ENCODE data around the gene IL3. TPM values are rescaled to one million over a fixed set of nuclear protein-coding genes. Genes with fewer than 3 reads are reported as not detected.

The IL3 gene
- total RNA-seq, 1 donor from 2014 or later: not detected

DNA sequence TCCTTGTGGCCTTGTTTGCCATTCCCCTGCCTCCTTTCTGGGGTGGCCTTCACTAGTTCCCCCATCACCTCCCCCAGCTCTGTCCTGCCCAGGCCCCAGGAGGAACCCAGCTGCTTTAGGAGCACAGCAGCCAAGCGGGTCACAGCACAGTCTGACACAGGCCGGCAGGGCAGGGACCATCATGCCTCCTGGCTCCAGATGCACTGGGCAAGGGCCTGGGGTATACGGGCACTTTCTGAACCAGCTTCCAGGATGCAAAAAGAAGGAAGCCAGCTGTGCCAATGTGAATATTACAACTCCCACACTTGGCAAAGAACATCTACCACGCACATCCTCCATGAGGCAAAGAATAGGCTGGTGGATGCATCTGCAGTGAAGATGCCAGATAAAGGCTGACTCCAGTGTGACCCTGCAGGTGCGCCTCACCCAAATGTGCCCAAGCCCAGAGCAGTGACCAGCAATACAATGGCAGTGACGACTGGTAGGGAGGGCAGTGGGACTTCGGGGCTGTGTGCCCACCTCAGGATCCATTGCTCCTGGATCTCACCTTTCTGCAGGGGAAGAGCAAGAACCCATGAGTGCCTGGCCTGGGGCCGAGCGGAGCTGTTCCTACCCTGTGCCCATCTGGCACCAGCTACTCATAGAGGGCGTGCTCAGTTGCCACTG lies 6.3 kb upstream of the IL3 start:
- H3K4me1 Mint-ChIP-seq (ENCODE audit: low read depth): no peaks in the 10 kb centered on the region
- H3K9me3 Mint-ChIP-seq (ENCODE audit: low read depth): no peaks in the 10 kb centered on the region
- TF ChIP-seq, protein P1, sequence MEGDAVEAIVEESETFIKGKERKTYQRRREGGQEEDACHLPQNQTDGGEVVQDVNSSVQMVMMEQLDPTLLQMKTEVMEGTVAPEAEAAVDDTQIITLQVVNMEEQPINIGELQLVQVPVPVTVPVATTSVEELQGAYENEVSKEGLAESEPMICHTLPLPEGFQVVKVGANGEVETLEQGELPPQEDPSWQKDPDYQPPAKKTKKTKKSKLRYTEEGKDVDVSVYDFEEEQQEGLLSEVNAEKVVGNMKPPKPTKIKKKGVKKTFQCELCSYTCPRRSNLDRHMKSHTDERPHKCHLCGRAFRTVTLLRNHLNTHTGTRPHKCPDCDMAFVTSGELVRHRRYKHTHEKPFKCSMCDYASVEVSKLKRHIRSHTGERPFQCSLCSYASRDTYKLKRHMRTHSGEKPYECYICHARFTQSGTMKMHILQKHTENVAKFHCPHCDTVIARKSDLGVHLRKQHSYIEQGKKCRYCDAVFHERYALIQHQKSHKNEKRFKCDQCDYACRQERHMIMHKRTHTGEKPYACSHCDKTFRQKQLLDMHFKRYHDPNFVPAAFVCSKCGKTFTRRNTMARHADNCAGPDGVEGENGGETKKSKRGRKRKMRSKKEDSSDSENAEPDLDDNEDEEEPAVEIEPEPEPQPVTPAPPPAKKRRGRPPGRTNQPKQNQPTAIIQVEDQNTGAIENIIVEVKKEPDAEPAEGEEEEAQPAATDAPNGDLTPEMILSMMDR (IDR thresholded peaks at IDR 0.05; ENCODE audit: unreplicated experiment): no peak
- no peak overlapping the region for H3K27ac Mint-ChIP-seq
- H3K4me3 Mint-ChIP-seq (ENCODE audit: low read depth): no peak overlapping the region
- no peak for DNase-seq (ENCODE audit: low spot score, unreplicated experiment)
- H3K36me3 Mint-ChIP-seq (ENCODE audit: insufficient read depth): no peaks in the 10 kb centered on the region
- H3K27me3 Mint-ChIP-seq: peaks cover 6% of the 10 kb centered on the region

DNA sequence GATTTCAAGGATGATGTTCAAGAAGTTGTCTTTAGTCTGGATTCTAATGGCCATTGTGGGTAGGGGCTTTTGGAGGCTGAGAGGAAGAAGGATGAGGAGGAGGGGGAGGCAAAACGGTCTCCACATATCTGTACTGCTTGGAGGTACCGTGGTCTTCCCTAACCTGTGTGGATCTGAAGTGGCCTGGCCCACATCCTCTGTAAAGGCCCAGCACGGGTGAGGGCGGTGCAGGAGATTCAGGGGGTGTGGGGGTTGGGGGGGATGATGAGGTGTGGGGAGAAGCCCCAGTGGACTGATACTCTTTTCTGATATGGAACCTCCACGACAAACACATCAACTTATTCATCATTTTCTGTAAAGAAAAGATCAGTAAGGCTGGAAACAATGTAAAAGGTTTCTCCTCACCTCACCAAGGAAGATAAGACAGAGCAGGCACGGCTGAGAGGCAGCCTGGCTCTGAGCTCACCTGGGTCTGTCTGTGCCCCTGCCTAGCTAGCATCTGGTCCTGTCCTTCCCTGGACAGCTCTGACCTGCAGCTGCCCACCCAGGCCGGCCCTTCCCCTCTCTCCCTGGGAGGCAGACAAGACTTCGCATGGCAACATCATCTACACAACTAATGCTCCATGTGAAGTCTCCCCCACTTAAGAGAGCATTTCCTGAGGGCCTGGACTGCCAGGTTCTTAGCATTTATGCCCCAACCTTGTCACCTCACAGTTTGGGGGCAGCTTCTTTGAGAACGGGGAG lies 5.6 kb upstream of the IL3 start:
- no peak for DNase-seq (ENCODE audit: low spot score, unreplicated experiment)
- TF ChIP-seq, protein P1 (IDR thresholded peaks at IDR 0.05; ENCODE audit: unreplicated experiment): no peak
- no peaks in the 10 kb centered on the region for H3K4me1 Mint-ChIP-seq (ENCODE audit: low read depth)
- peaks cover 4% of the 10 kb centered on the region for H3K27me3 Mint-ChIP-seq
- no peak overlapping the region for H3K4me3 Mint-ChIP-seq (ENCODE audit: low read depth)
- no peaks in the 10 kb centered on the region for H3K36me3 Mint-ChIP-seq (ENCODE audit: insufficient read depth)
- no peak overlapping the region for H3K27ac Mint-ChIP-seq
- no peaks in the 10 kb centered on the region for H3K9me3 Mint-ChIP-seq (ENCODE audit: low read depth)

DNA sequence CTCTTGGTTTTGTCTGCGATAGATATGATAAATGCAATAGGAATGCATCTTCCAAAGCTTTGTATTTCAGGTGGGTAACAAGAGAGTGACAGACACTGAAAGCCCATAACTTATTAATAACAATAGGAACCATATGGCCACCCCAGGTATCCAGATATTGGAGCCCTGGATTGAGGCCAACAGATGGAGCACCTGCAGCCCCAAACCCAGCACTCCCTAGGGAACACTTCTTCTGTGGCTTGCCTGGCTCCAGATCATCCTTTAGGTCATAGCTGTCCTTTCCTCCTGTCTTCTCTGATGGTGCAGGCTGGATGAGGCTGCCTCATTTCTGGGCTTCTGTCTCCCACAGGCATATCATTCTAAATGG lies 5.0 kb upstream of the IL3 start:
- H3K27ac Mint-ChIP-seq: no peak overlapping the region
- H3K4me3 Mint-ChIP-seq (ENCODE audit: low read depth): no peak overlapping the region
- H3K4me1 Mint-ChIP-seq (ENCODE audit: low read depth): no peaks in the 10 kb centered on the region
- peaks cover 4% of the 10 kb centered on the region for H3K27me3 Mint-ChIP-seq
- DNase-seq (ENCODE audit: low spot score, unreplicated experiment): no peak
- no peaks in the 10 kb centered on the region for H3K36me3 Mint-ChIP-seq (ENCODE audit: insufficient read depth)
- H3K9me3 Mint-ChIP-seq (ENCODE audit: low read depth): no peaks in the 10 kb centered on the region
- TF ChIP-seq, protein P1 (IDR thresholded peaks at IDR 0.05; ENCODE audit: unreplicated experiment): no peak

DNA sequence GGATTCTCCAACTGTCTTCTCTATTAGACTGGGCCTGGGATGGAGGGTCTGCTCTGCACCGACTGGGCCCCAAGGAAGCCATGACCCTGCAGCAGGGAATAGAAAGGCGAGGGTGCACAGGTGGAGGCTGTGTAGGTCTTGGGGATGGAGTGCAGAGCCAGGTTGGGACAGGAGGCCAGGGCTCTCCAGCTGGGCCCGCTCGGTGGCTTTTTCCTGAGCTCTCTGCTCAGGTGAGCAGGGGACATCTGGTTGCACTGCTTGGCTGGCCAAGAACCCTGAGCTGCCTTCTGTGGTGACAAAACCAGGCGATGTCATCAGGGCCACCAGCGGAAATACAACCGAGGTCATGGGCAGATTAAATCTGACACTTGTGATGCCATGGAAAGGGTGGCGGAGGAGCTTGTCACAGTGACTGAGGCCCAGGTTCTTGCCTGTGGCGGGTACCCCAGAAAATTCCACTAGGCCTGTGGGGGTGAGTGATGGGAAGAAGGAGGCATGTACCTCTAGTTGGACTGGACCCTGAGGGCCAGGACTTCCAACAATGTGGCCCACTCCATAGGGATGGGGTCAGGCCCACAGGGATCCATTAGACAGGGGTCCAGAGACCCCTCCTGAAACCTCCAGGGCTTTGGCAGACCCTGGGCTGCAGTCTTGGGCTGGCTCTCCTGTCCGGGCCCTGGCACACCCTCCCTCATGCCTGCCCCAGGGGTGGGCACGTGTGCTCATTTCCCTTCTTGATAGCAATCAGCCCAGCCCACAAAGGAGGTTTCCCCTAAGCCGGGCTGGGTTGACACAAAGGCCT lies 4.4 kb upstream of the IL3 start:
- DNase-seq (ENCODE audit: low spot score, unreplicated experiment): peak; percentile 8
- TF ChIP-seq, protein P1 (IDR thresholded peaks at IDR 0.05; ENCODE audit: unreplicated experiment): no peak
- H3K36me3 Mint-ChIP-seq (ENCODE audit: insufficient read depth): no peaks in the 10 kb centered on the region
- no peaks in the 10 kb centered on the region for H3K9me3 Mint-ChIP-seq (ENCODE audit: low read depth)
- H3K27me3 Mint-ChIP-seq: peaks cover 4% of the 10 kb centered on the region
- no peak overlapping the region for H3K27ac Mint-ChIP-seq
- H3K4me1 Mint-ChIP-seq (ENCODE audit: low read depth): no peaks in the 10 kb centered on the region
- H3K4me3 Mint-ChIP-seq (ENCODE audit: low read depth): no peak overlapping the region
